Transverse colon (tissue), 4 donors: ENCODE results near the gene PAPPA. TPM values are rescaled to one million over a fixed set of nuclear protein-coding genes. Genes with fewer than 3 reads are reported as not detected.

ENCODE experiments used
- DNase-seq: peaks from one replicate; pipeline ENCODE4 v3.0.0-alpha.2; 2019
- H3K27ac ChIP-seq, 4 donors: fragments of 200-600 bp; sonication (generic); 2 replicates each; pipeline ENCODE4 v1.5.1; 2016 to 2018; ENCODE audit warnings: inconsistent platforms in 4 of 4
- H3K27me3 ChIP-seq: fragments of 200-600 bp; sonication (generic); 2 replicates; pipeline ENCODE4 v1.5.1; 2017; ENCODE audit warnings: inconsistent platforms
- H3K36me3 ChIP-seq, 4 donors: fragments of 200-600 bp; sonication (generic); 2 replicates each; pipeline ENCODE4 v1.5.1; 2017 to 2019; ENCODE audit warnings: inconsistent platforms in 4 of 4
- H3K4me1 ChIP-seq, 4 donors: fragments of 200-600 bp; sonication (generic); 2 replicates each; pipeline ENCODE4 v1.5.1; 2017 to 2020; ENCODE audit warnings: inconsistent platforms in 4 of 4
- H3K4me3 ChIP-seq, 4 donors: fragments of 200-600 bp; sonication (generic); 1 replicate in 1 of 4; 2 replicates in 3 of 4; pipeline versions ENCODE4 v1.5.1 to v1.6.1; 2017 to 2019; ENCODE audit warnings: inconsistent platforms in 4 of 4
- H3K9me3 ChIP-seq, 2 donors: fragments of 200-600 bp; sonication (generic); 2 replicates each; pipeline ENCODE4 v1.5.1; 2017 to 2019; ENCODE audit warnings: inconsistent platforms in 2 of 2
- CTCF ChIP-seq, 5 experiments: fragments of 200-600 bp in 3 of 5; fragments of 450-650 bp in 2 of 5; sonication (generic) in 3 of 5; IDR thresholded peaks; 1 replicate in 2 of 5; 2 replicates in 3 of 5; pipeline ENCODE4 v1.5.1; 2016 to 2017; ENCODE audit warnings: antibody characterized with exemption in 5 of 5, inconsistent platforms in 3 of 5, mild to moderate bottlenecking in 2 of 5, moderate library complexity in 1 of 5
- EP300 ChIP-seq: sonication (generic); formaldehyde crosslinking; IDR thresholded peaks from one replicate; pipeline ENCODE4 v1.6.1; 2017; ENCODE audit warnings: antibody characterized with exemption, low read depth
- POLR2A ChIP-seq: fragments of 450-650 bp; IDR thresholded peaks from one replicate; pipeline ENCODE4 v1.6.1; 2016; ENCODE audit warnings: antibody characterized with exemption, mild to moderate bottlenecking, moderate library complexity
- POLR2AphosphoS5 ChIP-seq, 3 donors: sonication (generic); formaldehyde crosslinking; IDR thresholded peaks; one replicate each; pipeline ENCODE4 v1.6.1; 2016; ENCODE audit warnings: antibody characterized with exemption in 3 of 3
- WGBS, 2 donors: methylation state at CpG; one replicate each; pipeline ENCODE4 v1.1.5; 2018; ENCODE audit warnings: low coverage in 1 of 2; 5-methylcytosine and 5-hydroxymethylcytosine counted together
- in situ Hi-C, 4 donors: fragments of 200-750 bp; cut with MboI; loops; one replicate each; pipeline versions ENCODE4 v1.15.0 to v1.15.1; 2017; ENCODE audit warnings: low sequenced_read_pairs in 3 of 4, low pct_ligation_motif_present in 1 of 4, low pct_unique_long_range_greater_than_20kb in 1 of 4
- intact Hi-C: fragments of 100-400 bp; cut with DNase I; formaldehyde crosslinking; loops from one replicate; pipeline ENCODE4 v1.15.1; 2023; ENCODE audit warnings: low total_unique reads
- total RNA-seq, 4 donors: library from RNA; depleted of rRNA; stranded (reverse); fragments of >200 nt; gene quantifications; one replicate each; pipeline ENCODE4 v1.1.0, GENCODE V29; 2016

PAPPA gene
- total RNA-seq, 4 donors from 2014 or later = 0.37 to 4.4 (median 1.4) TPM

- intact Hi-C loops (no loop called here), in situ Hi-C loops (no loop called here)
- no peak overlapping the region for H3K4me3 ChIP-seq
- DNase-seq = no peak
- no peaks in the 10 kb centered on the region for H3K9me3 ChIP-seq
- H3K27me3 ChIP-seq = no peaks in the 10 kb centered on the region
- H3K4me1 ChIP-seq = no peaks in the 10 kb centered on the region
- H3K36me3 ChIP-seq = no peaks in the 10 kb centered on the region
- 92% methylated on average over 27 of the region's 27 CpGs; no CpG with 5 or more reads in 1 of the 2 donors for WGBS, 2 donors
- no peak overlapping the region for H3K27ac ChIP-seq
- no peak for TF ChIP-seq CTCF (IDR thresholded peaks at IDR 0.05)
These were observed 34.1 kb downstream of the PAPPA start for GRCh38 chr9:116187570-116188170.

- in situ Hi-C loops = no loop called here
- no peak for TF ChIP-seq CTCF (IDR thresholded peaks at IDR 0.05)
- no peak for TF ChIP-seq EP300
- TF ChIP-seq POLR2A = no peak
- TF ChIP-seq POLR2AphosphoS5 (IDR thresholded peaks at IDR 0.05) = no peak
- no peaks in the 10 kb centered on the region for H3K27me3 ChIP-seq
- no peak overlapping the region for H3K27ac ChIP-seq
- H3K4me3 ChIP-seq = no peak overlapping the region
- no peaks in the 10 kb centered on the region for H3K9me3 ChIP-seq
- H3K36me3 ChIP-seq = no peaks in the 10 kb centered on the region
- H3K4me1 ChIP-seq = no peaks in the 10 kb centered on the region
- intact Hi-C loops = no loop called here
- no peak for DNase-seq
- WGBS, 2 donors = 71 to 73% methylated on average over 4 to 5 of the region's 5 CpGs
These were observed 36.1 kb downstream of the PAPPA start for GRCh38 chr9:116189683-116190082.

GRCh38 chr9:116190637-116191396 is 37.2 kb downstream of the PAPPA start:
- no peak overlapping the region for H3K27ac ChIP-seq
- TF ChIP-seq EP300 = no peak
- no peak for TF ChIP-seq POLR2A
- no peak for TF ChIP-seq CTCF (IDR thresholded peaks at IDR 0.05)
- no peak for TF ChIP-seq POLR2AphosphoS5 (IDR thresholded peaks at IDR 0.05)
- intact Hi-C loops (no loop called here), in situ Hi-C loops (no loop called here)
- 77 to 78% methylated on average over 1 to 6 of the region's 6 CpGs for WGBS, 2 donors
- no peaks in the 10 kb centered on the region for H3K9me3 ChIP-seq
- DNase-seq = no peak
- H3K36me3 ChIP-seq = no peaks in the 10 kb centered on the region
- no peaks in the 10 kb centered on the region for H3K27me3 ChIP-seq
- H3K4me1 ChIP-seq = no peaks in the 10 kb centered on the region
- no peak overlapping the region for H3K4me3 ChIP-seq

- in situ Hi-C loops (no loop called here), intact Hi-C loops (no loop called here)
- WGBS, 2 donors = 77 to 100% methylated on average over 2 of the region's 2 CpGs
- no peak for TF ChIP-seq POLR2A
- no peak for TF ChIP-seq POLR2AphosphoS5 (IDR thresholded peaks at IDR 0.05)
- no peak for TF ChIP-seq CTCF (IDR thresholded peaks at IDR 0.05)
- no peak for TF ChIP-seq EP300
- Histone ChIP-seq H3K4me1 (no peaks in the 10 kb centered on the region), H3K27ac (no peak overlapping the region), H3K9me3 (no peaks in the 10 kb centered on the region), H3K4me3 (no peak overlapping the region), H3K27me3 (no peaks in the 10 kb centered on the region), H3K36me3 (no peaks in the 10 kb centered on the region)
- no peak for DNase-seq
These were observed 38.2 kb downstream of the PAPPA start for GRCh38 chr9:116191576-116192415.
